Endothelial cell of umbilical vein (primary cell): ENCODE results near the gene AGK. TPM values are rescaled to one million over a fixed set of nuclear protein-coding genes. Genes with fewer than 3 reads are reported as not detected.

Experiments
- BruUV-seq: library from RNA; stranded (reverse); fragments of 400-500 nt; replicated peaks from 2 replicates; lab custom pipeline; 2021; lab: Mats Ljungman, UMichigan
- CTCF ChIA-PET: fragments of 300-600, 350-600 bp; sonication (Branson Sonifier 250); formaldehyde crosslinking; loops from one replicate; lab custom pipeline; 2021; ENCODE audit warnings: antibody characterized with exemption, inconsistent platforms; lab: Charles Lee
- POLR2A ChIA-PET: fragments of 300-600, 350-600 bp; sonication (Branson Sonifier 250); formaldehyde crosslinking; loops from one replicate; lab custom pipeline; 2021; ENCODE audit warnings: antibody characterized with exemption, inconsistent platforms; lab: Charles Lee
- DNase-seq: peaks from one replicate; pipeline ENCODE4 v3.0.0-alpha.2; 2011; ENCODE audit warnings: low read depth, low spot score
- FAIRE-seq: peaks from 2 replicates; lab custom pipeline; 2011; peaks lifted over from hg19 to GRCh38; lab: Jason Lieb, UNC
- H2AFZ ChIP-seq: 2 replicates; pipeline ENCODE4 v1.6.0; 2012; ENCODE audit warnings: low read depth, low read length, control low read depth, inconsistent platforms
- H3K27ac ChIP-seq: 2 replicates; pipeline ENCODE4 v1.5.1; 2011; ENCODE audit warnings: low read depth, mild to moderate bottlenecking, control low read depth, low read length, moderate library complexity; ENCODE audit not compliant: insufficient read depth
- H3K27me3 ChIP-seq, 2 experiments: 2 replicates each; pipeline versions ENCODE4 v1.6.0 to v1.6.1; 2011; ENCODE audit warnings: low read length in 2 of 2, mixed read lengths in 1 of 2; ENCODE audit not compliant: control insufficient read depth in 2 of 2, insufficient read depth in 2 of 2
- H3K36me3 ChIP-seq, 2 experiments: 2 replicates in 1 of 2; 3 replicates in 1 of 2; pipeline ENCODE4 v1.5.1; 2011; ENCODE audit warnings: low read length in 2 of 2, mild to moderate bottlenecking in 1 of 2, moderate library complexity in 1 of 2; ENCODE audit not compliant: control insufficient read depth in 2 of 2, insufficient read depth in 2 of 2; ENCODE audit errors: extremely low read depth in 1 of 2
- H3K4me1 ChIP-seq: 3 replicates; pipeline ENCODE4 v1.5.1; 2011; ENCODE audit warnings: mild to moderate bottlenecking, low read length; ENCODE audit not compliant: control insufficient read depth, insufficient read depth; ENCODE audit errors: extremely low read depth
- H3K4me2 ChIP-seq: 2 replicates; pipeline ENCODE4 v1.6.1; 2011; ENCODE audit warnings: low read length, control low read depth, mixed read lengths; ENCODE audit not compliant: insufficient read depth
- H3K4me3 ChIP-seq, 3 experiments: fragments of 200-600 bp in 1 of 3; sonication (generic), shearing (Covaris generic) in 1 of 3; replicated peaks in 1 of 3; 2 replicates each; pipeline ENCODE4 v1.5.1; 2011 to 2016; ENCODE audit warnings: control low read depth in 3 of 3, low read length in 3 of 3, mild to moderate bottlenecking in 2 of 3, inconsistent platforms in 1 of 3, low read depth in 1 of 3, moderate library complexity in 1 of 3; ENCODE audit not compliant: insufficient read depth in 1 of 3
- H3K79me2 ChIP-seq: 2 replicates; pipeline ENCODE4 v1.6.0; 2012; ENCODE audit warnings: low read length, inconsistent platforms; ENCODE audit not compliant: control insufficient read depth, insufficient read depth
- H3K9ac ChIP-seq: replicated peaks from 2 replicates; pipeline ENCODE3; 2011; ENCODE audit warnings: low read length, control low read depth; ENCODE audit not compliant: insufficient read depth; ENCODE audit errors: extremely low read depth
- H3K9me1 ChIP-seq: replicated peaks from 3 replicates; pipeline ENCODE4 v1.6.0; 2011; ENCODE audit warnings: mild to moderate bottlenecking, low read length; ENCODE audit not compliant: control insufficient read depth, insufficient read depth; ENCODE audit errors: extremely low read depth
- H3K9me3 ChIP-seq: replicated peaks from 2 replicates; pipeline ENCODE4 v1.5.1; 2012; ENCODE audit warnings: low read length, inconsistent platforms; ENCODE audit not compliant: control insufficient read depth, insufficient read depth
- H4K20me1 ChIP-seq: replicated peaks from 2 replicates; pipeline ENCODE3; 2011; ENCODE audit warnings: mild to moderate bottlenecking, low read length; ENCODE audit not compliant: control insufficient read depth, insufficient read depth; ENCODE audit errors: extremely low read depth
- CTCF ChIP-seq, 2 donors: IDR thresholded peaks; 1 replicate in 1 of 2; 2 replicates in 1 of 2; pipeline ENCODE4 v1.5.1; 2011; ENCODE audit warnings: low read length in 2 of 2, mild to moderate bottlenecking in 2 of 2, moderate library complexity in 2 of 2, control low read depth in 1 of 2, inconsistent platforms in 1 of 2, low read depth in 1 of 2; ENCODE audit not compliant: insufficient read depth in 1 of 2; ENCODE audit errors: extremely low read depth in 1 of 2
- EZH2 ChIP-seq: IDR thresholded peaks from 2 replicates; pipeline ENCODE4 v1.6.1; 2012; ENCODE audit warnings: borderline replicate concordance, low read depth, mild to moderate bottlenecking, moderate library complexity, low read length, inconsistent platforms; ENCODE audit not compliant: severe bottlenecking
- FOS ChIP-seq: IDR thresholded peaks from 2 replicates; pipeline ENCODE4 v1.6.1; 2011; ENCODE audit warnings: mild to moderate bottlenecking, low read length, moderate library complexity, borderline replicate concordance; ENCODE audit not compliant: insufficient read depth
- GATA2 ChIP-seq: IDR thresholded peaks from 2 replicates; pipeline ENCODE4 v1.7.0; 2011; ENCODE audit warnings: low read depth, mild to moderate bottlenecking, moderate library complexity, mixed read lengths, low read length; ENCODE audit not compliant: insufficient read length, insufficient read depth
- JUN ChIP-seq: IDR thresholded peaks from 2 replicates; pipeline ENCODE4 v1.6.1; 2011; ENCODE audit warnings: borderline replicate concordance, low read depth; ENCODE audit not compliant: insufficient read length, insufficient read depth
- MAX ChIP-seq: IDR thresholded peaks from 2 replicates; pipeline ENCODE4 v1.6.1; 2011; ENCODE audit not compliant: insufficient read depth, insufficient read length
- MYC ChIP-seq: IDR thresholded peaks from one replicate; pipeline ENCODE4 v1.6.1; 2011; ENCODE audit warnings: mild to moderate bottlenecking, low read depth, low read length
- POLR2A ChIP-seq: IDR thresholded peaks from 2 replicates; pipeline ENCODE4 v1.6.1; 2012; ENCODE audit warnings: low read depth, mild to moderate bottlenecking, control low read depth, low read length
- POLR2AphosphoS5 ChIP-seq: IDR thresholded peaks from 2 replicates; pipeline ENCODE4 v1.6.1; 2012; ENCODE audit warnings: low read depth, mild to moderate bottlenecking, control low read depth, low read length, moderate library complexity; ENCODE audit not compliant: insufficient read depth
- dilution Hi-C: fragments of 300-500 bp; cut with MboI; formaldehyde crosslinking; loops from one replicate; pipeline ENCODE4 v1.15.0; 2019; ENCODE audit warnings: low sequenced_read_pairs; ENCODE audit not compliant: extremely low pct_ligation_motif_present
- intact Hi-C: fragments of 100-400 bp; cut with micrococcal nuclease; formaldehyde crosslinking; loops from one replicate; pipeline ENCODE4 v1.10.0; 2022
- polyA plus RNA-seq, 4 experiments: library from polyadenylated mRNA; depleted of rRNA in 3 of 4; stranded (reverse) in 3 of 4; unstranded in 1 of 4; fragments of >200 nt; gene quantifications; 2 replicates each; pipeline versions ENCODE4 v1.2.1 to v1.2.3, GENCODE V29; 2011 to 2012; ENCODE audit warnings: missing spikeins in 1 of 4
- total RNA-seq: library from RNA; stranded (reverse); gene quantifications from 2 replicates; pipeline ENCODE4 v1.2.3, GENCODE V29; 2021

The AGK gene
- total and polyA plus RNA-seq, 2 donors (not counting 3 experiments of a cell fraction or from before 2014, with no cell fraction given): 23.6 to 34.3 TPM

- H3K4me2 ChIP-seq: no peak overlapping the region
- intact Hi-C loops (no loop called here), dilution Hi-C loops (no loop called here)
- POLR2A ChIA-PET: no interaction called here
- BruUV-seq: no TSS peak
- H2AFZ ChIP-seq: no peak overlapping the region
- H3K36me3 ChIP-seq: peaks cover 0 to 3% of the 10 kb centered on the region in 2 experiments
- no peak overlapping the region for H3K4me3 ChIP-seq
- H3K79me2 ChIP-seq: no peaks in the 10 kb centered on the region
- no peak for TF ChIP-seq POLR2A
- TF ChIP-seq GATA2: no peak
- no peak for TF ChIP-seq EZH2
- no peak for TF ChIP-seq CTCF (IDR thresholded peaks at IDR 0.05; ENCODE audit: extremely low read depth in 1 of 2, insufficient read depth in 1 of 2, low read depth in 1 of 2, low read length in 2 of 2)
- TF ChIP-seq JUN: no peak
- TF ChIP-seq MYC: no peak
- no peak for TF ChIP-seq FOS
- no peak for TF ChIP-seq MAX
- no peak for TF ChIP-seq POLR2AphosphoS5
- no peak overlapping the region for H3K9ac ChIP-seq
- no peaks in the 10 kb centered on the region for H3K4me1 ChIP-seq
- no peaks in the 10 kb centered on the region for H3K9me3 ChIP-seq
- CTCF ChIA-PET: interaction anchor here (1.5 kb wide), 1 partner anchor 56 kb away, joined by 3 read pairs; no protein-coding TSS in a partner anchor
- H4K20me1 ChIP-seq: no peaks in the 10 kb centered on the region
- H3K27me3 ChIP-seq: no peaks in the 10 kb centered on the region
- no peak overlapping the region for H3K27ac ChIP-seq
- DNase-seq: no peak
- no peak for FAIRE-seq
- no peaks in the 10 kb centered on the region for H3K9me1 ChIP-seq
Measured at GRCh38 chr7:141598408-141598807, 47.2 kb downstream of the AGK start.
